Kidney (tissue), 14 donors: ENCODE results near the gene GDI2. TPM values are rescaled to one million over a fixed set of nuclear protein-coding genes. Genes with fewer than 3 reads are reported as not detected.

Experiments used
- DNase-seq, 5 donors: peaks; one replicate each; pipeline ENCODE4 v3.0.0-alpha.2; 2013 to 2020
- FAIRE-seq: peaks from 2 replicates; lab custom pipeline; 2012; peaks lifted over from hg19 to GRCh38; lab: Jason Lieb, UNC
- H3K27ac ChIP-seq, 2 donors: one replicate each; pipeline ENCODE4 v1.7.0; 2013; ENCODE audit warnings: low read depth in 2 of 2, low read length in 2 of 2, inconsistent platforms in 1 of 2
- H3K27me3 ChIP-seq: one replicate; pipeline ENCODE4 v1.7.1; 2013; ENCODE audit warnings: low read length, inconsistent platforms; ENCODE audit not compliant: control insufficient read depth, insufficient read depth
- H3K36me3 ChIP-seq, 3 donors: one replicate each; pipeline versions ENCODE4 v1.7.0 to v1.7.1; 2013; ENCODE audit warnings: low read length in 3 of 3, control low read depth in 1 of 3, inconsistent platforms in 1 of 3; ENCODE audit not compliant: insufficient read depth in 3 of 3, control insufficient read depth in 2 of 3
- H3K4me1 ChIP-seq, 3 donors: one replicate each; pipeline versions ENCODE4 v1.7.0 to v1.7.1; 2013; ENCODE audit warnings: low read length in 3 of 3, inconsistent platforms in 1 of 3, low read depth in 1 of 3; ENCODE audit not compliant: control insufficient read depth in 2 of 3, insufficient read depth in 2 of 3
- H3K4me3 ChIP-seq, 3 donors: one replicate each; pipeline versions ENCODE4 v1.7.0 to v1.8.1; 2013; ENCODE audit warnings: low read length in 3 of 3, control low read depth in 1 of 3, inconsistent platforms in 1 of 3
- H3K9ac ChIP-seq, 3 donors: one replicate each; pipeline versions ENCODE4 v1.7.0 to v1.7.1; 2013; ENCODE audit warnings: low read length in 3 of 3, control low read depth in 1 of 3, inconsistent platforms in 1 of 3
- H3K9me3 ChIP-seq, 3 donors: one replicate each; pipeline versions ENCODE4 v1.7.0 to v1.7.1; 2013; ENCODE audit warnings: low read length in 3 of 3, control low read depth in 1 of 3, inconsistent platforms in 1 of 3; ENCODE audit not compliant: control insufficient read depth in 2 of 3, insufficient read depth in 1 of 3
- intact Hi-C: fragments of 100-400 bp; cut with DNase I; formaldehyde crosslinking; loops from one replicate; pipeline ENCODE4 v1.11.1; 2022
- polyA plus RNA-seq: library from polyadenylated mRNA; stranded (reverse); fragments of 350-450 nt; fragmentation: Illumina TruSeq; extraction: RNeasy Lipid Tissue Mini Kit (QIAGEN cat#74804); gene quantifications from one replicate; pipeline ENCODE4 v1.2.3, GENCODE V29; 2014; ENCODE audit warnings: low read depth, low replicate concordance; ENCODE audit not compliant: insufficient read depth
- total RNA-seq: library from RNA; stranded (reverse); fragmentation: NEBNext Ultra II Directional; extraction: Animal tissue kit (Norgen Biotek cat#: 25700); gene quantifications from one replicate; pipeline ENCODE4 v1.2.1, GENCODE V29; 2021
- TF ChIP-seq, protein P1 (sequence below): IDR thresholded peaks from 3 replicates; pipeline ENCODE4 v1.5.1; 2012; ENCODE audit warnings: mild to moderate bottlenecking, moderate library complexity, borderline replicate concordance; ENCODE audit not compliant: insufficient read depth; ENCODE audit errors: extremely low read depth
- donor health status: control.
- donor health status: control.
- donor health status: control.
- donor health status: control.
- donor health status: control.
- donor health status: DM: yes; HTN: yes; CAD: no.
- donor health status: Normal renal cell carcinoma (clear cell type).

GDI2 gene
- total and polyA plus RNA-seq, 2 donors from 2014 or later: 143 to 168 TPM

DNA sequence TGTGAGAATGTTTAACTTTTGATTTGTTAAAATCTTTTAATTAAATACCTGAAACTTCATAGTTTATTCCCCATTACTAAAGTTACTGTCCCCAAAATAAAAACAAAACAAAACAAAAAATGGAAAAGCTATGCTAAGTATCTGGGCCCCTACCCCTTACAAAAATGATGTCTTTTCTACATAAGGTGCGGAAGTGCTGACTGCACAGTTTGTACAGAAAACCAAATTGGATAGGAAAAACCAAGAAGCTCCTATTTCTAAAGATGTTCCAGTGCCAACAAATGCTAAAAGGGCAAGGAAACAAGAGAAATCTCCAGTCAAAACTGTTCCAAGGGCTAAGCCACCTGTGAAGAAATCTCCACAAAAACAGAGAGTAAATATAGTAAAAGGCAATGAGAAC is 78.1 kb downstream of the GDI2 start:
- Histone ChIP-seq H3K27ac (no peak overlapping the region), H3K9ac (no peak overlapping the region), H3K4me3 (no peak overlapping the region), H3K27me3 (no peaks in the 10 kb centered on the region), H3K36me3 (peaks cover 0 to 29% (median 10%) of the 10 kb centered on the region in 3 donors), H3K4me1 (no peaks in the 10 kb centered on the region), H3K9me3 (no peaks in the 10 kb centered on the region)
- TF ChIP-seq, protein P1, sequence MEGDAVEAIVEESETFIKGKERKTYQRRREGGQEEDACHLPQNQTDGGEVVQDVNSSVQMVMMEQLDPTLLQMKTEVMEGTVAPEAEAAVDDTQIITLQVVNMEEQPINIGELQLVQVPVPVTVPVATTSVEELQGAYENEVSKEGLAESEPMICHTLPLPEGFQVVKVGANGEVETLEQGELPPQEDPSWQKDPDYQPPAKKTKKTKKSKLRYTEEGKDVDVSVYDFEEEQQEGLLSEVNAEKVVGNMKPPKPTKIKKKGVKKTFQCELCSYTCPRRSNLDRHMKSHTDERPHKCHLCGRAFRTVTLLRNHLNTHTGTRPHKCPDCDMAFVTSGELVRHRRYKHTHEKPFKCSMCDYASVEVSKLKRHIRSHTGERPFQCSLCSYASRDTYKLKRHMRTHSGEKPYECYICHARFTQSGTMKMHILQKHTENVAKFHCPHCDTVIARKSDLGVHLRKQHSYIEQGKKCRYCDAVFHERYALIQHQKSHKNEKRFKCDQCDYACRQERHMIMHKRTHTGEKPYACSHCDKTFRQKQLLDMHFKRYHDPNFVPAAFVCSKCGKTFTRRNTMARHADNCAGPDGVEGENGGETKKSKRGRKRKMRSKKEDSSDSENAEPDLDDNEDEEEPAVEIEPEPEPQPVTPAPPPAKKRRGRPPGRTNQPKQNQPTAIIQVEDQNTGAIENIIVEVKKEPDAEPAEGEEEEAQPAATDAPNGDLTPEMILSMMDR: no peak
- no peak for DNase-seq
- no peak for FAIRE-seq
- intact Hi-C loops: no loop called here

DNA sequence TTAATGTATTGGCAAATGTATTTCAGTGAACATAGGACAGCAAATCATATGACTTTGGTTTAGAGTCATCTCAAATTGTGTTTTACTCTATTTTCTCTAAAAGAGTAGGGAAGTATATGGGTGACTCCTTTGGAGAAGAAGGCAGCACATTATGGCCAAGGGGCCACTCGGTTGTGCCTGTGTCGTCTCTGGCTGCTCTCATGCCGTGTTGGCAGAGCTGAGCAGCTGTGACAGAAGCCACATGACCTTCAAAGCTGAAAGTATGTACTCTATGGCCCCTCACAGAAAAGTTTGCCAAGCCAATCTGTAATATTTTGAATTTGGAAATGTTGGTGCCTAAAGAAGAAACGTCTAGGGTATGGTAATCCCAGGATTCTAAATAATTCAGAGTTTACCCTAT is 81.1 kb downstream of the GDI2 start:
- DNase-seq (no peak), FAIRE-seq (no peak)
- TF ChIP-seq, protein P1: no peak
- Histone ChIP-seq H3K4me3 (no peak overlapping the region), H3K36me3 (peaks cover 0 to 22% (median 5%) of the 10 kb centered on the region in 3 donors), H3K27me3 (no peaks in the 10 kb centered on the region), H3K4me1 (no peaks in the 10 kb centered on the region), H3K9ac (no peak overlapping the region), H3K9me3 (no peaks in the 10 kb centered on the region), H3K27ac (no peak overlapping the region)
- intact Hi-C loops: no loop called here

DNA sequence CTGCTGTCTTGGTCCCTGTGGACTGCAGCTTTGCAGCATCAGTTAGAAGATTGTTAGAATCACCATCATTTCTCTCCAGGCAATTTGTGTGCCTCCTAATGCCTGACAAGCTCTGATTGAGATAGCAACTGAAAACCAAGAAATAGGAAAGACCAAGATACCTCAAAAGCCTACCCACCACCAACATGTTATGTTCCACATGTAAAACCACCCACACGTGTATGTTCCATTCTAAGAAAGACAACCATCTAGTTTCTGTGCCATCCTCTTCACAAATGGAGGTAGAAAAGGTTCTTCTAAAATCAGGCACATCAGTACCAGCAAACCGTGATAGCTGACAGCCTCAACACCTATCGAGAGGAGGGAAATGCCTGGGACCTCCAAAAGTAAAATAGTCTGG is 81.7 kb downstream of the GDI2 start:
- no peaks in the 10 kb centered on the region for H3K27me3 ChIP-seq
- no peak overlapping the region for H3K9ac ChIP-seq
- no peak overlapping the region for H3K27ac ChIP-seq
- no peak for FAIRE-seq
- TF ChIP-seq, protein P1: no peak
- DNase-seq: no peak
- intact Hi-C loops: no loop called here
- H3K36me3 ChIP-seq: peaks cover 0 to 19% (median 5%) of the 10 kb centered on the region in 3 donors
- H3K4me3 ChIP-seq: no peak overlapping the region
- H3K4me1 ChIP-seq: no peaks in the 10 kb centered on the region
- H3K9me3 ChIP-seq: no peaks in the 10 kb centered on the region

DNA sequence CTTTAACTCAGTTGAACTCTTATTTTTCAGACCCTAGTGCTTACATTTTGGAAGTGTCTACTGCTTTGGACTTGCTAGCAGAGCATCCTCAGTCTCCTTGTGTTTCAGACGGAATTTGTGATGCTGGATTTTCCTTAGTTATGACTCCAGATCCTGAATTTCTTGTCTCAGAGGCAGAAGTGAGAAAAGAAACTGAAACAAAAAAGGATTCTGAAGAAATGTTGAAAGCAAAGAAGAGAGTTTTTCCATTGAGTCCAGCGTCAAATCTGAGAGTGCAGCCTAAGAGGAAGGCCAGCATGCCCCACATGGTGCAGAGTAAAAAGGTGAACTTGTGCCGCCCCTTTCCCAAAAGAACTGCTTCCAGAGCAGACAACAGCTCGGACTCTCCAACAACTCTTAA is 82.5 kb downstream of the GDI2 start:
- DNase-seq: no peak
- Histone ChIP-seq H3K4me3 (no peak overlapping the region), H3K27ac (no peak overlapping the region), H3K4me1 (no peaks in the 10 kb centered on the region), H3K9ac (no peak overlapping the region), H3K36me3 (peaks cover 0 to 19% (median 5%) of the 10 kb centered on the region in 3 donors), H3K9me3 (no peaks in the 10 kb centered on the region), H3K27me3 (no peaks in the 10 kb centered on the region)
- FAIRE-seq: no peak
- intact Hi-C loops: no loop called here
- TF ChIP-seq, protein P1: no peak
